Astrocyte (in vitro differentiated cells and primary cell): ENCODE data around the gene LRRC75A.

ENCODE experiments used
- EZH2 ChIP-seq: IDR thresholded peaks from 2 replicates; pipeline ENCODE4 v1.6.1; 2012; ENCODE audit warnings: mild to moderate bottlenecking, low read length, inconsistent platforms; ENCODE audit not compliant: insufficient read depth
- TF ChIP-seq, protein P1 (sequence below): IDR thresholded peaks from 2 replicates; pipeline ENCODE4 v1.5.1; 2011; ENCODE audit warnings: low read depth, mild to moderate bottlenecking, inconsistent platforms, low read length, moderate library complexity; ENCODE audit not compliant: insufficient read depth

GRCh38 chr17:16468428-16468992, 23.5 kb downstream of the LRRC75A start:
- TF ChIP-seq, protein P1, sequence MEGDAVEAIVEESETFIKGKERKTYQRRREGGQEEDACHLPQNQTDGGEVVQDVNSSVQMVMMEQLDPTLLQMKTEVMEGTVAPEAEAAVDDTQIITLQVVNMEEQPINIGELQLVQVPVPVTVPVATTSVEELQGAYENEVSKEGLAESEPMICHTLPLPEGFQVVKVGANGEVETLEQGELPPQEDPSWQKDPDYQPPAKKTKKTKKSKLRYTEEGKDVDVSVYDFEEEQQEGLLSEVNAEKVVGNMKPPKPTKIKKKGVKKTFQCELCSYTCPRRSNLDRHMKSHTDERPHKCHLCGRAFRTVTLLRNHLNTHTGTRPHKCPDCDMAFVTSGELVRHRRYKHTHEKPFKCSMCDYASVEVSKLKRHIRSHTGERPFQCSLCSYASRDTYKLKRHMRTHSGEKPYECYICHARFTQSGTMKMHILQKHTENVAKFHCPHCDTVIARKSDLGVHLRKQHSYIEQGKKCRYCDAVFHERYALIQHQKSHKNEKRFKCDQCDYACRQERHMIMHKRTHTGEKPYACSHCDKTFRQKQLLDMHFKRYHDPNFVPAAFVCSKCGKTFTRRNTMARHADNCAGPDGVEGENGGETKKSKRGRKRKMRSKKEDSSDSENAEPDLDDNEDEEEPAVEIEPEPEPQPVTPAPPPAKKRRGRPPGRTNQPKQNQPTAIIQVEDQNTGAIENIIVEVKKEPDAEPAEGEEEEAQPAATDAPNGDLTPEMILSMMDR: no peak
- TF ChIP-seq EZH2: no peak
